Measurements from ENCODE around the gene APBB1. TPM values are rescaled to one million over a fixed set of nuclear protein-coding genes. Genes with fewer than 3 reads are reported as not detected.

The APBB1 gene
- total and polyA plus RNA-seq, 2 experiments from 2014 or later = 188 to 193 TPM

DNA sequence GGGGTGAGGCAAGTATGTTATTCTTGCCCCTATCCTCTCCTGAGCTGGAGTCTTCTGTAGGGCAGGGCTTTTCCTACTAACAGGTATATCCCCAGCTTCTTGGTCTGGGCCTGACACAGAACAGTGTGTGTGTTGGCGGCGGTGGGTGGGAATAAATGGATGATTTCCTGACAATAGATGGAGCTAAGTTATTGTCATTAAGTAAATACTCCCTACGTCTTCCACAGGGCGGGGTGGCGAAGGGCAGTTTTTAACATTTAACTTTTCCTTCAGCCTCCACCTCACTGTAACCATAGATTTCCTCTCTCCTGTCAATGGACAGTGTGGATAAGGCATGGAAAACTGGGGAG lies 40.3 kb downstream of the APBB1 start:
- Histone ChIP-seq H3K9me3 (ENCODE audit: low read depth) (no peaks in the 10 kb centered on the region), H3K27me3 (no peaks in the 10 kb centered on the region), H3K36me3 (no peaks in the 10 kb centered on the region), H3K4me3 (no peak overlapping the region), H3K4me1 (ENCODE audit: low read depth) (peaks cover under 1% of the 10 kb centered on the region), H3K27ac (no peak overlapping the region)
- no peak for DNase-seq (ENCODE audit: low read depth in 1 of 2, low spot score in 1 of 2)
- TF ChIP-seq, protein P1, sequence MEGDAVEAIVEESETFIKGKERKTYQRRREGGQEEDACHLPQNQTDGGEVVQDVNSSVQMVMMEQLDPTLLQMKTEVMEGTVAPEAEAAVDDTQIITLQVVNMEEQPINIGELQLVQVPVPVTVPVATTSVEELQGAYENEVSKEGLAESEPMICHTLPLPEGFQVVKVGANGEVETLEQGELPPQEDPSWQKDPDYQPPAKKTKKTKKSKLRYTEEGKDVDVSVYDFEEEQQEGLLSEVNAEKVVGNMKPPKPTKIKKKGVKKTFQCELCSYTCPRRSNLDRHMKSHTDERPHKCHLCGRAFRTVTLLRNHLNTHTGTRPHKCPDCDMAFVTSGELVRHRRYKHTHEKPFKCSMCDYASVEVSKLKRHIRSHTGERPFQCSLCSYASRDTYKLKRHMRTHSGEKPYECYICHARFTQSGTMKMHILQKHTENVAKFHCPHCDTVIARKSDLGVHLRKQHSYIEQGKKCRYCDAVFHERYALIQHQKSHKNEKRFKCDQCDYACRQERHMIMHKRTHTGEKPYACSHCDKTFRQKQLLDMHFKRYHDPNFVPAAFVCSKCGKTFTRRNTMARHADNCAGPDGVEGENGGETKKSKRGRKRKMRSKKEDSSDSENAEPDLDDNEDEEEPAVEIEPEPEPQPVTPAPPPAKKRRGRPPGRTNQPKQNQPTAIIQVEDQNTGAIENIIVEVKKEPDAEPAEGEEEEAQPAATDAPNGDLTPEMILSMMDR (IDR thresholded peaks at IDR 0.05; ENCODE audit: low read depth, low read length) = no peak

DNA sequence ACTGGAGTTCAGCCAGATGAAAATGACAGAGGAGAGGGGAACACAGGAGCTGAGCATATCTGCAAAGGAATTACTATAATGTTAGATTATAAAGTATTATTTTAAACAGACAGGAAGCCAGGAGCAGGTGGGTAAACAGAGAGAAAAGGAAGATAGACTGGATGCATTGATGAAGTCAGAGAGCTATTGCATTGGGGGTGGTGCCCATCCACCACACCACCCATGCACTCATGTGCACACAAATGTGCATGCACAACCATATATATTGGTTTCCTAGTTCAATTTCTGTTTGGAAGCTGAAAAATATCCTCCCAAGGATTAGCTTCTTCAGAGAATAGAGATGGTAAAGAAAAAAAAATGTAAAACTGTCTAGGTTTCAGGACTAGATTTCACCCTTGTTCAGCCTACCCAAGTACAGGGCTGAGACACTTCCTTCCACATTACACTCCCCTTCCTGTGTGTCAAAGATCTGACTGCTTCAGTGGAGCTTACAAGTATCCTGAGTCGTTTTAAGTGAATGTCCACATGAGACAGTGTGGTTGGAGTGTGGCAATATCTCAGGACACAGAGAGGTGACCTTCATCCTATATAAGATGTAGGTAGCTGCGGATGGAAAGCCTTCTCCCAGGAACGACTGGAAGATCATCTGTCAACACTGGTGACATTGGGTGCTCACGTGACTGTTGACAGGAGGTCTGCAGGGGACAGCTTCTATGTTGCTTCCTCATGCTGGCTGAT lies 40.8 kb downstream of the APBB1 start:
- DNase-seq (ENCODE audit: low read depth in 1 of 2, low spot score in 1 of 2) = no peak
- no peaks in the 10 kb centered on the region for H3K4me1 ChIP-seq (ENCODE audit: low read depth)
- no peaks in the 10 kb centered on the region for H3K9me3 ChIP-seq (ENCODE audit: low read depth)
- no peak overlapping the region for H3K4me3 ChIP-seq
- TF ChIP-seq, protein P1 (IDR thresholded peaks at IDR 0.05; ENCODE audit: low read depth, low read length) = no peak
- H3K27ac ChIP-seq = no peak overlapping the region
- no peaks in the 10 kb centered on the region for H3K36me3 ChIP-seq
- no peaks in the 10 kb centered on the region for H3K27me3 ChIP-seq

DNA sequence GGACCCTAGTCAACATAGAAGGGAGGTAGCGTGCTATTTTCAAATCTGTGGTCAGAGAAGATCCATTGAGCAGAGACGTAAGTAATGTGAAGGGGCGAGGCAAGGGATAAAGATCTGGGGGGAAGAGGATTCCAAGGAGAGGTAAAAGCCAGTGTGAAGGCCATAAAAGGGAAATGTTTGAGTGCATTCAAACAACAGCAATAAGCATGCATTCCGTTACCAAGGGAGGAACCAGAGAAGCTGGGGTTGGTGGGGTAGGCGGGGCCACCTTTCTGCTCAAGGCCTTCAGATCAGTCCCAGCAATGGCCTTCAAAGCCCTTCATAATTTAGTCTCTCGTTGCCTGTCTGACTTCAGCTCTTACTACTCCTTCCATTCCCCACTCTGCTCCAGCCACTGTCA lies 47.1 kb downstream of the APBB1 start:
- H3K4me1 ChIP-seq (ENCODE audit: low read depth) = no peaks in the 10 kb centered on the region
- TF ChIP-seq, protein P1 (IDR thresholded peaks at IDR 0.05; ENCODE audit: low read depth, low read length) = no peak
- no peaks in the 10 kb centered on the region for H3K9me3 ChIP-seq (ENCODE audit: low read depth)
- H3K4me3 ChIP-seq = no peak overlapping the region
- no peak for DNase-seq (ENCODE audit: low read depth in 1 of 2, low spot score in 1 of 2)
- H3K36me3 ChIP-seq = no peaks in the 10 kb centered on the region
- no peaks in the 10 kb centered on the region for H3K27me3 ChIP-seq
- no peak overlapping the region for H3K27ac ChIP-seq

DNA sequence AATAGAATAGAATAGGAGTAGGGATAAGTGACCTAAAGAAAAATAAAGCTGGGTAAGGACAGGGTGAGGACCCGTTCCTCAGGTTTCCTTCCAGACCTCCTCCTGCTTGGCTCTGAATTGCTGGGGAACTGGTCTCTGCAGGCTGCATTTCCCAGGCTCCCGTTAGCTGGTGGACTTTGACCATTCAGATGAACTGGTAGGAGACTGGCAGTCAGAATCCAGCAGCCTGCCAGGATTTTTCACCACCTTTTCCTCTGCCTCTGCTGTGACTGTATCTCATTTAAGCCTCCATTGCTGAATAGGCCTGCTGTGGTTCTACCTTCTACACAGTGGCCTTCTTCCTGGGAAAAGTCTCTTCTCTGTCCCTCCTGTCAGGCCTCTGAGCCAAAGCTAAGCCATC lies 53.2 kb downstream of the APBB1 start:
- Histone ChIP-seq H3K36me3 (no peaks in the 10 kb centered on the region), H3K27me3 (no peaks in the 10 kb centered on the region), H3K4me1 (ENCODE audit: low read depth) (peaks cover 5% of the 10 kb centered on the region), H3K9me3 (ENCODE audit: low read depth) (no peaks in the 10 kb centered on the region), H3K4me3 (no peak overlapping the region), H3K27ac (no peak overlapping the region)
- TF ChIP-seq, protein P1 (IDR thresholded peaks at IDR 0.05; ENCODE audit: low read depth, low read length) = no peak
- DNase-seq (ENCODE audit: low read depth in 1 of 2, low spot score in 1 of 2) = no peak

DNA sequence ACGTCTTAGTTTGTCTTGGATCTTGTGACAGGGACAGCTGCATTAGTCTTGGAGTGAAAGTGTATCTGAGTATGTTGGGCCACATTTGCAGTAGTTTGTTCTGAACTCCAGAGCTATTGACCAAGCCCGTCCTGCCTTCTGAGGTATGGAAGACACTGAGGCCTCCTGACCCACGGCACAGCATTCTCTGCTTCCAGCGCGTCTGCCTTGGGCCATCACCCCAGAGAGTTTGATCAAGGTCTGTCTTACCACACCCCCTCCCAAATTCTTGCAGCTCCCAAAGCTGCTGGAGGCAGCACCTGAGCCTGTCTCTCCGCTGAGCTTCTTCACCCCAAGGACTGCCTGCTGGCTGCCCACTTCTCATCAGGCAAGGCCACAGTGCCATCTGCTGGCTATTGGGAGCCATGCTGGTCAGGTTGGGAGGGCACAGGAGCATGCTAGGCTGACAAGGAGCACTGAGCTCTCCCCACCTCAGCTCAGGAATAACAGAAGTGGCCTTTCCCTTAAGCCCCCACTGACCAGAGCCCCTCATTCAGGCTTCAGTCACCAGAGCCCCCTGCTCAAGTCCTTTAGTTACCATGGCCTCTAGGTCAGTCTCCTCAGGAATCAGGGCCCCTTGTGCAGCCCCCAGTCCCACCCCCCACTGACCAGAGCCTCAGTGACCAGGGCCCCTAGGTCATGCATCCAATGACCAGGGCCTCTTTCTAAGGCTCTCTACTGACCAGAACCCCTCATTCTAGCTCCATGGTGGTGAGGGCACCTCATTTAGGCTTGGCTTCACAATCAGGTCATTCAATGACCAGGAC lies 55.8 kb downstream of the APBB1 start:
- TF ChIP-seq, protein P1 (IDR thresholded peaks at IDR 0.05; ENCODE audit: low read depth, low read length) = peak; percentile 97
- peak; percentile 86 to 88 for DNase-seq (ENCODE audit: low read depth in 1 of 2, low spot score in 1 of 2)
- Histone ChIP-seq H3K27me3 (no peaks in the 10 kb centered on the region), H3K4me3 (no peak overlapping the region), H3K27ac (peak overlapping the region; percentile 82), H3K4me1 (ENCODE audit: low read depth) (peaks cover 5% of the 10 kb centered on the region), H3K36me3 (no peaks in the 10 kb centered on the region), H3K9me3 (ENCODE audit: low read depth) (no peaks in the 10 kb centered on the region)
